GM12801 (cell line): ENCODE data around the gene CCDC13.

Experiments
- TF ChIP-seq, protein P1 (sequence below): IDR thresholded peaks from one replicate; pipeline ENCODE4 v1.5.1; 2011; ENCODE audit warnings: control low read depth; ENCODE audit not compliant: insufficient read length; ENCODE audit errors: extremely low read depth

Gene CCDC13

DNA sequence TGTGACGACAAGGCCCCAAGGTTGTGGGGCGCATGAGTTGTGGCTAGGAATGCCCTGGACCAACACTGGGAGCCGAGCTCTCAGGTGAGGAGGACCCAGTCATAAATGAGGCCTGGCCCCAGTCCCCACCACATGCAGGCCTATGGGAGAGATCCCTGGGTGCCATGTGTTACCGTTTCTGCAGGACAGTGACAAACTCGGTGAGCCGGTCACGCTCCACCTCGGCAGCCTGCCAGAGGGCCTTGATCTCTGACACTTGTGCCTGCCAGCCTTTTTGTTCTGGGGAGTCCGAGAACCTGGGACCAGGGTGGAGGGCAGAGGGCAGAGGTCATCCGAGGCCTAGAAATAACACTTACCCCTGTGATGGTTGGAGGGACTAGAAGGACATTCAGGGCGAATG lies 42.8 kb downstream of the CCDC13 start:
- TF ChIP-seq, protein P1, sequence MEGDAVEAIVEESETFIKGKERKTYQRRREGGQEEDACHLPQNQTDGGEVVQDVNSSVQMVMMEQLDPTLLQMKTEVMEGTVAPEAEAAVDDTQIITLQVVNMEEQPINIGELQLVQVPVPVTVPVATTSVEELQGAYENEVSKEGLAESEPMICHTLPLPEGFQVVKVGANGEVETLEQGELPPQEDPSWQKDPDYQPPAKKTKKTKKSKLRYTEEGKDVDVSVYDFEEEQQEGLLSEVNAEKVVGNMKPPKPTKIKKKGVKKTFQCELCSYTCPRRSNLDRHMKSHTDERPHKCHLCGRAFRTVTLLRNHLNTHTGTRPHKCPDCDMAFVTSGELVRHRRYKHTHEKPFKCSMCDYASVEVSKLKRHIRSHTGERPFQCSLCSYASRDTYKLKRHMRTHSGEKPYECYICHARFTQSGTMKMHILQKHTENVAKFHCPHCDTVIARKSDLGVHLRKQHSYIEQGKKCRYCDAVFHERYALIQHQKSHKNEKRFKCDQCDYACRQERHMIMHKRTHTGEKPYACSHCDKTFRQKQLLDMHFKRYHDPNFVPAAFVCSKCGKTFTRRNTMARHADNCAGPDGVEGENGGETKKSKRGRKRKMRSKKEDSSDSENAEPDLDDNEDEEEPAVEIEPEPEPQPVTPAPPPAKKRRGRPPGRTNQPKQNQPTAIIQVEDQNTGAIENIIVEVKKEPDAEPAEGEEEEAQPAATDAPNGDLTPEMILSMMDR = no peak

DNA sequence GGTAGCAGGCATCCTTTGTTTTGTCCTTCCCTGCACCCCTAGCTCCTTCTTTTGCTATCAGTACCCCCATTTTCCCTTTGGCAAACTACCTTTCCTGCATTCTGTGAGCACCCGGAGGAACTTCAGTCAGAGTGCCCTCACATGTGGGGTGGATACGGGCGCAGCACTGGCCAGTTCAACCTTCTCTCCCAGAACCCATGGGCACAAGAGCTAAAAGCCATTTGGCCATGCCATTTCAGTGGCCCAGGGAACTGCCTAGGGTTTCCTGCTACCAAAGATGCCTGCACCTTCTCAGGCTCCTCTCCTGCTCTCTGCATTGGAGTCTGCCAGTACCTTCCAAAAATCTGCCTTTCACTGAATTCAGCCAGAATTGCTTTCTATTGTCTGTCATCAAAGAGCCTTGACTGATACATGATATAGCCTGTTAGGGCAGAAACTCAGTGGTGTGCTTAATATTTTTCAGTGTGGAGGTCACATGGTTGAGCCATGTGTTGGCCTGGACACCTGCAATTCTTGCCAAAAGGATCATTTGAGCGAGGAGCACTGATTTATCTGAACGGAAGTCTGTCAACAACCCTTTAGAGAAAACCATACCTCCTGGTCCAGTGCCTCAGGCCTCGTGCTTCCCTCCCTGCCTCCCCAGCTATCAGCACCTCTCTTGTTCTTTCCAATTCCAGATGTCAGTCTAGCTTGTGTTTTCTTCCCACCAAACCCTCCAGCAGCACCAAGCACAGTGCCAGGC lies 43.5 kb downstream of the CCDC13 start:
- TF ChIP-seq, protein P1 = no peak

DNA sequence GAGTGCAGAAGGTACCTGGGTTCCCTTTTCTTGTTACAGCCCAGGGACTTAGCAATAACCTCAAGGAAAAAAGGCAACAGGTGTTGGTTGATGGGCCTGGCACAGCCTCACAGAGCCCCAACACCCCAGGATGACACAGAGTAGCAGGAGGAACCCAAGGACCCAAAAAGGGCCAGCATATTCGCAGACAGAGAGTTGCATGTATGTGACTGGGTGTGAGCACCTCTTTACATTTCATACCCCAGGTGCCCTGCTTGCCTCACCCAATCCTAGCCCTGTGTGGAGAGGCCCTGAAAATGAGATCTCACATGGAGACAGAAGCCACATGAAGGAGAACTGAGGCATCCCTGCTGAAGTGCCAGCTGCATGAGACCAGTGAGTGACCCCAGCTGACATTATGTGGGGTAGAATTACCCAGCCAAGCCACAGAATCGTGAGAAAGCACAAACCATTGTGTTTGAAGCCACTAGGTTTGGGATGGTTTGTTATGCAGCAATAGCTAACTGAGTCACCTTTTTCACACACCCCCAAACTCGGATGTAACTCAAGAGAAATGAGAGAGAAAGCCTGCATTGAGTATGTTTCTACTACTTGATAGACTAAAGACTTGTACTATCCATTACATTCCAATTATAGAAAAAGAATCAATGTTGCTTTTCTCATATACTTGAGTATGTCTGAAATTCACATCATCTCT lies 44.2 kb downstream of the CCDC13 start:
- TF ChIP-seq, protein P1 = no peak

DNA sequence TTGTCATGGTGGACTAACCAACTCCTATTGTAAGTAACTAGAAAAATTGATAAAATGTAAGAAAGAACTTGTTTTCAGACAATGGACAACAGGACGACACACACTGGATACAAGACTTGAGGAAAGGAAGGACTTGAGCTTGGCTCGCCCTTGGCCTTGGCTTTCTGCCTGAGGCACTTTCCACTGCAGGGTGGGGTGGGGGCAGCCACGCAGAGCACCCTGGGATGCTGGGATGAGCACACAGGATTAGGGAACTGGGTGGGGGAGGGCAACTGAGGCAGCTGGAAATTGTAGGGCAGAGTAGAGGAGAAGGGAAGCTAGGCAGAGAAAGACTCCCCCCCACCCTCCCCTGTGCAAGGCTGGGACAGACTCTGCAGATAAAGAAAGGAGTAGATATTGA lies 45.0 kb downstream of the CCDC13 start:
- TF ChIP-seq, protein P1 = no peak

DNA sequence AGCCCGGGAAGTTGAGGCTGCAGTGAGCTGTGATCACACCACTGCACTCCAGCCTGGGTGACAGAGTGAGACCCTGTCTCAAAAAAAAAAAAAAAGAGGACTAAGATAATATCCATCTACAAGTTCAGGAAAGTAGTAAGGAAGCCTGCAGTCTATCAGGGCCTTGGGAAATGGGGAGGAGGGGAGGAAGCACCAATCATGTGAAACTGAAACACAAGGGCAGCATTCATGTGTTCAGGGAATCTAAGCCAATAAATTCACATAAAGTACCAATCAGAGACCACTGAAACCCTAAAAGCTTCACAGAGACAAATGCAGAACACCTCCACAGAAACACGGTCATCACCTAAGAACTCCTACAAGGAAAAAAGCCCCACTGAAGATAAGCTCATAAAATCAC lies 47.6 kb downstream of the CCDC13 start:
- TF ChIP-seq, protein P1 = no peak

DNA sequence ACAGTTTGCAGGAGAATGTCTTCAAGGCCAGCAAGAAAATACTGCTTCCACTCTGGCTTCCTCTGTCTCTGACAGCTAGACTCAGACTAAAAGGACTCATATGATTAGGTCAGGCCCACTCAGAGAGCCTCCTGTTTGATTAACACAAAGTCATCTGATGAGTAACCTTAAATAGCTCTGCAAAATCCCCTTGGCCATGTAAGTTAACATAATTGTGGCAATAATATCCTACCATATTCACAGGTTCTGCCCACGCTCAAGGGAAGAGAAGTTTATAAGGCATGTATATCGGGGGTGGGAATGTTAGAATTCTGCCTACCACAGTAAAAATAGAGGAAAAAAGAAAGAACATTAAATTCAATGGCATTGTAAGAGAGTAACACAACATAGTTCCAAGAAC lies 49.8 kb downstream of the CCDC13 start:
- TF ChIP-seq, protein P1 = no peak
